Right atrium auricular region (tissue), 2 donors: ENCODE measurements around the gene SHISAL2A. TPM values are rescaled to one million over a fixed set of nuclear protein-coding genes. Genes with fewer than 3 reads are reported as not detected.
A peak's percentile ranks its signal among the peaks of the same experiment; 100 is the strongest.

ENCODE experiments used
- DNase-seq: peaks from one replicate; pipeline ENCODE4 v3.0.0-alpha.2; 2019; ENCODE audit warnings: low spot score
- H3K27ac ChIP-seq, 2 donors: fragments of 200-600 bp; sonication (generic); 1 replicate in 1 of 2; 2 replicates in 1 of 2; pipeline ENCODE4 v1.5.1; 2016 to 2019
- H3K27me3 ChIP-seq, 2 donors: fragments of 200-600 bp; sonication (generic); one replicate each; pipeline versions ENCODE4 v1.5.1 to v1.6.0; 2017 to 2019
- H3K36me3 ChIP-seq: fragments of 200-600 bp; sonication (generic); one replicate; pipeline ENCODE4 v1.5.1; 2016
- H3K4me1 ChIP-seq, 2 donors: fragments of 200-600 bp; sonication (generic); one replicate each; pipeline versions ENCODE4 v1.5.1 to v1.6.0; 2017 to 2019
- H3K4me3 ChIP-seq, 2 donors: fragments of 200-600 bp; sonication (generic); 1 replicate in 1 of 2; 2 replicates in 1 of 2; pipeline ENCODE4 v1.5.1; 2017 to 2019; ENCODE audit warnings: mild to moderate bottlenecking in 1 of 2, moderate library complexity in 1 of 2
- H3K9me3 ChIP-seq, 2 donors: fragments of 200-600 bp; sonication (generic); one replicate each; pipeline ENCODE4 v1.5.1; 2019
- total RNA-seq, 2 donors: library from RNA; depleted of rRNA; stranded (reverse); fragments of >200 nt; gene quantifications; one replicate each; pipeline ENCODE4 v1.1.0, GENCODE V29; 2016
- TF ChIP-seq, protein P1 (sequence below), 2 donors: fragments of 200-600 bp; sonication (generic); IDR thresholded peaks; one replicate each; pipeline ENCODE4 v1.5.1; 2019; ENCODE audit warnings: antibody characterized with exemption in 2 of 2

SHISAL2A gene
- total RNA-seq, 2 donors from 2014 or later: not detected

DNA sequence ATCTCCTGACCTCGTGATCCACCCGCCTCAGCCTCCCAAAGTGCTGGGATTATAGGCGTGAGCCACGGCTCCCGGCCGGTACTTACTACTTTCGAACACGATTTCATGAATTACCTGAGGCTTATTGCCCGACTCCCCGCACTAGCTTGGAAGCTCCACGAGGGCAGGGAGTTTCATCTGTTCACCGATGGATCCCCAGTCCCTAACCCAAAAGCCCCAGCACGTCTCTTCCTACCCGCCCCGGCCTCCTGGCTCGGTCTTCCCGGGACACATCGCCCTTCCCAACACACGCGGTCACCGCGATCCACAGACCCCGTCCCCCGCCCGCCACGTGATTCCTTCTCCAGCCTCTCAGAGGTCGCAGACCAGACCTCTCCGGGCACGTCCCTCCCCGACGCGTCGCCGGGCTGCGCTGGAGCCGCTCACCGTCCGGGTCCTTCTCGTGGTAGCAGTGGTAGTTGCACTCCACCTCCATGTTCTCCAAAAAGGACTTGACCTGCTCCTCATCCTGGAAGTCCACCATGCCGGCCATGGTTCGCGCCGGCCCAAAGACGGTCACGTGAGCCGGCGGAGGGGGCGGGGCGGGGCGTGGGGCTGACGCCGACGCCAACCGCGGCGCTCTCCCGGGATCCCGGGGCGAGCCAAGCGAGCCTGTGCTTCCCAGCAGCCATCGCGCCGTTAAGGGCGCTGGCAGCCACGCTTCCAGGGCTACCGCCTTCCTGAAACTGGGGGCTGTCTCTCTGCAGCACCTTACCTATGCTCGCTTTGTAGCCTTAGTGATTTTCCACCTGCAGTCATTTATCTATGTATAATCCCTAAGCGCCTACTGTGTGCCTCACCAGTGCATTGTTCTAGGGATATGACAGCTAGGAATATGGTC, 65.1 kb downstream of the SHISAL2A start, which contains the start of gene COA7:
Gene COA7 (minus strand): TSS at position 553 of the 880 bp plus-strand sequence. CDS start 21 bp downstream, at position 532.
- peaks cover 2% of the 10 kb centered on the region for H3K36me3 ChIP-seq
- H3K9me3 ChIP-seq: no peaks in the 10 kb centered on the region
- H3K27ac ChIP-seq: peak within 1 kb of the TSS; percentile 87 to 88
- no peaks in the 10 kb centered on the region for H3K27me3 ChIP-seq
- peak within 1 kb of the TSS; percentile 66 to 79 for H3K4me3 ChIP-seq
- peaks cover 0 to 17% of the 10 kb centered on the region in 2 donors for H3K4me1 ChIP-seq
- DNase-seq: peak; percentile 86
- TF ChIP-seq, protein P1, sequence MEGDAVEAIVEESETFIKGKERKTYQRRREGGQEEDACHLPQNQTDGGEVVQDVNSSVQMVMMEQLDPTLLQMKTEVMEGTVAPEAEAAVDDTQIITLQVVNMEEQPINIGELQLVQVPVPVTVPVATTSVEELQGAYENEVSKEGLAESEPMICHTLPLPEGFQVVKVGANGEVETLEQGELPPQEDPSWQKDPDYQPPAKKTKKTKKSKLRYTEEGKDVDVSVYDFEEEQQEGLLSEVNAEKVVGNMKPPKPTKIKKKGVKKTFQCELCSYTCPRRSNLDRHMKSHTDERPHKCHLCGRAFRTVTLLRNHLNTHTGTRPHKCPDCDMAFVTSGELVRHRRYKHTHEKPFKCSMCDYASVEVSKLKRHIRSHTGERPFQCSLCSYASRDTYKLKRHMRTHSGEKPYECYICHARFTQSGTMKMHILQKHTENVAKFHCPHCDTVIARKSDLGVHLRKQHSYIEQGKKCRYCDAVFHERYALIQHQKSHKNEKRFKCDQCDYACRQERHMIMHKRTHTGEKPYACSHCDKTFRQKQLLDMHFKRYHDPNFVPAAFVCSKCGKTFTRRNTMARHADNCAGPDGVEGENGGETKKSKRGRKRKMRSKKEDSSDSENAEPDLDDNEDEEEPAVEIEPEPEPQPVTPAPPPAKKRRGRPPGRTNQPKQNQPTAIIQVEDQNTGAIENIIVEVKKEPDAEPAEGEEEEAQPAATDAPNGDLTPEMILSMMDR (IDR thresholded peaks at IDR 0.05): peak in 1 of 2 donors; percentile 22

DNA sequence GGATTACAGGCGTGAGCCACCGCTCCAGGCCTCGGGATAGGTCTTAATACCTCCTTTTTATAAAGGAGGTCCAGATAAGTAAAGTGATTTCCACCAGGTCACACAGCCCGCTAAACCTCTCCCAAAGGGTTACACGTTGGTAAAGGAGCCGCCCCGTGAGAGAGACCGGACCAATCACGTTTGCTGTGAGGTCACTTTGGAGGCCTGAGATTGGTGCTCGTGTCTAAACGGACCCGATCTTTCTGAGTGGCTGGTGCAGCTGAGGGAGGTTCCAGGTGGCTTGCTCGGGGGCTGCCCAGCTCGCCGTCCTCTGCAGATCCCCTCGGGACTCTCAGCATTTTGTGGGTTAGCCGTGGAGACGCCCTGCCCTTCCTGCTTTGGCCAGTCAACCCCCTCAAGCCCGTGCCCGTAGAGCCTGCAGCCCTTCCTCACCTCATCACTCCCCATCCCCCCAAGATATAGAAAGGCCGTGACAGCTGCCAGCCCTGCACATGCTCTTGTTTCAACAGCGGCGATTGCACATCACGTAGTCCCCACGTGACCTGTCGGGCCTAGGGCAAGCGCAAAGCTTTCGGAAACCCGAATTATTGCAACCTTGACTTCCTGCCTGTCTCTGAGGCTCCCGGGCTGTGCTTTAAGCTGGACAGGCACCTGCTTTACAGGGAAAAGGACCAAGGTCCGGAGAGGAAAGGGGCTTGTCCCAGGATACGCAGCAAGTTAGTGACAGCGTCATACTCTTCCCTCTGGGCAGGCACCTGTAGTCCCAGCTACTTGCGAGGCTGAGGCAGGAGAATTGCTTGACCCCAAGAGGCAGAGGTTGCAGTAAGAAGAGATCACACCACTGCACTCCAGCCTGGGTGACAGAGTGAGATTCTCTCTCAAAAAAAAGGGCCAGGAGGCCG, 70.2 kb downstream of the SHISAL2A start:
- Histone ChIP-seq H3K27me3 (no peaks in the 10 kb centered on the region), H3K36me3 (no peaks in the 10 kb centered on the region), H3K4me3 (peak overlapping the region; percentile 44 to 59), H3K27ac (peak overlapping the region; percentile 82 to 89), H3K4me1 (peaks cover 0 to 11% of the 10 kb centered on the region in 2 donors), H3K9me3 (no peaks in the 10 kb centered on the region)
- TF ChIP-seq, protein P1 (IDR thresholded peaks at IDR 0.05): no peak
- DNase-seq: peak; percentile 96

DNA sequence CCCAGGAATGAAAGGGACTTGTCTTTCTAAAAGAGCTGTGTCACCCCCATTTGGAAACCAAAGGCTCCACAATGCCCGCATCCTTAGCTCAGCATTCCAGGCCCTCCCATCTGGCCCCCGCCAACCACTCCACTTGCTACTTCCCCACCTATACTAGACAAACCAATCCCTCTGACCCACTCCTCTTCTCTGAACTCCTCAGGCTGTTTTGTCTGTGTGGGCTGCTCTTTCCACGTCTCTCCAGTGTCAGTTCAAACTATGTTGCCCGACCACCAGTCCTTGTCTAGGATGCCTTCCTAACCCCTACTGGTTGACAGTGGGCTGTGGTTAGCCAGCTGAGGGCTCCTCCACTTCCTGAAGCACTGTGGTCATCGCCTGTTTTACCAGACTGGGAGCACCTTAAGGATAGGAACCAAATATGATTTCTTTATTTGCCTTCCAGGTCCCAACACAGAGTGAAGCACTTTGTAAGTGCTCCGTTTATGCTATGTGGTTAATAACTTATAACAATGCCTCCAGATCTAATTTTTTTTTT, 73.2 kb downstream of the SHISAL2A start:
- Histone ChIP-seq H3K9me3 (no peaks in the 10 kb centered on the region), H3K36me3 (no peaks in the 10 kb centered on the region), H3K4me1 (peaks cover 0 to 6% of the 10 kb centered on the region in 2 donors), H3K27me3 (no peaks in the 10 kb centered on the region), H3K27ac (no peak overlapping the region), H3K4me3 (no peak overlapping the region)
- TF ChIP-seq, protein P1 (IDR thresholded peaks at IDR 0.05): no peak
- DNase-seq: no peak

Other genes starting within 250 kb of the SHISAL2A start
- under 1 TPM in 1 of 2 donors, not detected in 1; 0.28 TPM for gene ORC1, start 228.7 kb upstream of the SHISAL2A start, total RNA-seq
- gene PRPF38A, start 228.6 kb upstream of the SHISAL2A start, total RNA-seq: 1 to 10 TPM; 5.9 to 7.2 TPM
- gene TUT4, start 80.1 kb upstream of the SHISAL2A start, total RNA-seq: 10 to 100 TPM; 27.4 to 33.3 TPM
- gene GPX7, start 30.8 kb upstream of the SHISAL2A start, total RNA-seq: 10 to 100 TPM; 12.0 to 17.6 TPM
- gene COA7, start 65.2 kb downstream of the SHISAL2A start, total RNA-seq: 10 to 100 TPM in 1 of 2 donors, 1 to 10 TPM in 1; 8.7 to 10.6 TPM
- 10 to 100 TPM; 44.1 to 70.7 TPM for gene ZYG11B, start 93.3 kb downstream of the SHISAL2A start, total RNA-seq
- gene ZYG11A, start 209.6 kb downstream of the SHISAL2A start, total RNA-seq: not detected